HepG2 (cell line): Measurements from ENCODE around the gene BLVRB. TPM values are rescaled to one million over a fixed set of nuclear protein-coding genes. Genes with fewer than 3 reads are reported as not detected.

ENCODE experiments used
- CENPT ChIP-seq: sonication (generic); formaldehyde crosslinking; IDR thresholded peaks from 2 replicates; pipeline ENCODE4 v1.8.0; 2022; ENCODE audit warnings: low read depth, mild to moderate bottlenecking, moderate library complexity, missing genetic modification reagents
- ETV6 ChIP-seq: sonication (generic); formaldehyde crosslinking; conservative IDR thresholded peaks from 2 replicates; pipeline ENCODE4 v1.4.0; 2020; ENCODE audit warnings: missing genetic modification reagents
- HMG20A ChIP-seq: IDR thresholded peaks from 2 replicates; pipeline ENCODE4 v1.6.1; 2016; ENCODE audit warnings: borderline replicate concordance
- HNF1B ChIP-seq: sonication (generic); formaldehyde crosslinking; IDR thresholded peaks from 2 replicates; pipeline ENCODE4 v1.5.1; 2020; ENCODE audit warnings: mild to moderate bottlenecking, moderate library complexity, missing genetic modification reagents
- KLF16 ChIP-seq, 2 experiments: sonication (generic) in 1 of 2; formaldehyde crosslinking in 1 of 2; IDR thresholded peaks; 2 replicates each; pipeline versions ENCODE4 v1.6.1 to v1.8.0; 2016 to 2023; ENCODE audit warnings: missing genetic modification reagents in 2 of 2, missing compliant biosample characterization in 1 of 2
- SKIL ChIP-seq: sonication (generic); formaldehyde crosslinking; IDR thresholded peaks from 2 replicates; pipeline ENCODE4 v1.8.0; 2022; ENCODE audit warnings: missing genetic modification reagents, mild to moderate bottlenecking, moderate library complexity, borderline replicate concordance
- SMYD3 ChIP-seq: sonication (generic); formaldehyde crosslinking; IDR thresholded peaks from 2 replicates; pipeline ENCODE4 v1.8.1; 2023; ENCODE audit warnings: mild to moderate bottlenecking, missing genetic modification reagents
- SNAPC2 ChIP-seq: sonication (generic); formaldehyde crosslinking; IDR thresholded peaks from 2 replicates; pipeline ENCODE4 v1.8.1; 2022; ENCODE audit warnings: mild to moderate bottlenecking, missing genetic modification reagents
- SP4 ChIP-seq: sonication (generic); formaldehyde crosslinking; IDR thresholded peaks from 2 replicates; pipeline ENCODE4 v1.8.1; 2023; ENCODE audit warnings: mild to moderate bottlenecking, missing genetic modification reagents
- TGIF2 ChIP-seq: IDR thresholded peaks from 2 replicates; pipeline ENCODE4 v1.6.1; 2016; ENCODE audit warnings: control low read depth, missing compliant biosample characterization
- ZBTB37 ChIP-seq: sonication (generic); formaldehyde crosslinking; IDR thresholded peaks from 2 replicates; pipeline ENCODE4 v1.4.0; 2020; ENCODE audit warnings: mild to moderate bottlenecking, missing genetic modification reagents
- ZNF318 ChIP-seq: sonication (generic); formaldehyde crosslinking; IDR thresholded peaks from 2 replicates; pipeline ENCODE4 v1.4.0; 2020; ENCODE audit warnings: mild to moderate bottlenecking, missing genetic modification reagents
- ZNF383 ChIP-seq: sonication (generic); formaldehyde crosslinking; IDR thresholded peaks from 2 replicates; pipeline ENCODE4 v1.4.0; 2020; ENCODE audit warnings: missing genetic modification reagents, mild to moderate bottlenecking, borderline replicate concordance
- ZNF607 ChIP-seq: sonication (generic); formaldehyde crosslinking; IDR thresholded peaks from 2 replicates; pipeline ENCODE4 v1.5.1; 2020; ENCODE audit warnings: missing genetic modification reagents, mild to moderate bottlenecking, borderline replicate concordance
- ZNF644 ChIP-seq: IDR thresholded peaks from 2 replicates; pipeline ENCODE4 v1.6.1; 2016; ENCODE audit warnings: low read depth
- ZSCAN29 ChIP-seq: sonication (generic); formaldehyde crosslinking; conservative IDR thresholded peaks from 2 replicates; pipeline ENCODE4 v1.4.0; 2020; ENCODE audit warnings: mild to moderate bottlenecking, missing genetic modification reagents
- polyA plus RNA-seq, 8 experiments: library from polyadenylated mRNA; depleted of rRNA in 3 of 8; stranded (reverse) in 7 of 8; unstranded in 1 of 8; fragments of >200 nt; fragmentation: Illumina TruSeq in 4 of 8; extraction: Trizol in 4 of 8; gene quantifications; 2 replicates each; pipeline versions ENCODE4 v1.2.1 to v1.2.3, GENCODE V29; 2011 to 2016; ENCODE audit warnings: low read depth in 4 of 8, missing spikeins in 1 of 8, mixed read lengths in 1 of 8; ENCODE audit not compliant: insufficient read depth in 1 of 8
- total RNA-seq, 5 experiments: library from RNA; depleted of rRNA; stranded (reverse); fragments of >200 nt; fragmentation: Illumina TruSeq; extraction: Trizol; gene quantifications; 2 replicates each; pipeline ENCODE4 v1.2.3, GENCODE V29; 2016; ENCODE audit warnings: low read depth in 1 of 5

The BLVRB gene
- total and polyA plus RNA-seq, 2 of the 13 experiments (the other 11 are each of a cell fraction or from before 2014, with no cell fraction given): 25.9 to 51.4 TPM

- TF ChIP-seq ZNF383 (CRISPR knock-in tag): no peak
- TF ChIP-seq ZSCAN29 (CRISPR knock-in tag): 0 out of 2 replicates have a peak, but pooled peaks have one; percentile 65
- TF ChIP-seq HMG20A: no peak
- no peak for TF ChIP-seq ZNF318
- TF ChIP-seq SP4 (CRISPR knock-in tag): peak; percentile 29; the same call in 1 of the 2 replicates
- TF ChIP-seq ZNF607 (CRISPR knock-in tag): no peak
- no peak for TF ChIP-seq SMYD3 (CRISPR knock-in tag)
- TF ChIP-seq SKIL (CRISPR knock-in tag): no peak
- no peak for TF ChIP-seq ETV6 (CRISPR knock-in tag)
- TF ChIP-seq SNAPC2 (CRISPR knock-in tag): no peak
- no peak for TF ChIP-seq TGIF2
- no peak for TF ChIP-seq CENPT (CRISPR knock-in tag)
- TF ChIP-seq HNF1B (CRISPR knock-in tag): no peak
- TF ChIP-seq ZBTB37 (CRISPR knock-in tag): no peak
- no peak for TF ChIP-seq KLF16 (CRISPR knock-in tag; IDR thresholded peaks at IDR 0.05)
- no peak for TF ChIP-seq ZNF644 (CRISPR knock-in tag)
These were observed 62.1 kb downstream of the BLVRB start (continued) for GRCh38 chr19:40403262-40403984.
